Measurements from ENCODE around the gene TATDN2. TPM values are rescaled to one million over a fixed set of nuclear protein-coding genes. Genes with fewer than 3 reads are reported as not detected.

TATDN2 gene
- 22.6 and 24.5 TPM in 2 replicates for total RNA-seq
- polyA plus RNA-seq: 6.5 and 9.3 TPM in 2 replicates

GRCh38 chr3:10248184-10248983 is at the start of gene TATDN2:
Gene TATDN2, plus strand, starts transcription at chr3:10248459. Its CDS starts 742 bp downstream, at chr3:10249201.
- peak within 1 kb of the TSS; percentile 71 for H3K4me3 ChIP-seq
- no peaks in the 10 kb centered on the region for H3K36me3 ChIP-seq (replicated peaks; ENCODE audit: insufficient read depth, low read depth)
- no peaks in the 10 kb centered on the region for H3K27me3 ChIP-seq
- peak; percentile 96 for DNase-seq (ENCODE audit: low spot score)
- H3K4me2 ChIP-seq: peak within 1 kb of the TSS; percentile 98
- H2AFZ ChIP-seq: peak within 1 kb of the TSS; percentile 86
- peaks cover 13% of the 10 kb centered on the region for H4K20me1 ChIP-seq (ENCODE audit: insufficient read depth, poor library complexity, severe bottlenecking)
- no peaks in the 10 kb centered on the region for H3K9me2 ChIP-seq (replicated peaks; ENCODE audit: insufficient read depth)
- peaks cover 9% of the 10 kb centered on the region for H3K4me1 ChIP-seq (ENCODE audit: insufficient read depth)
- WGBS (ENCODE audit: low lambda C conversion rate, missing lambda C conversion rate): under 1% methylated on average over 71 of the region's 80 CpGs
- H3K9me3 ChIP-seq (ENCODE audit: low read depth): no peaks in the 10 kb centered on the region
- H3K79me2 ChIP-seq: peaks cover 41% of the 10 kb centered on the region
- H3K27ac ChIP-seq: peak within 1 kb of the TSS; percentile 82
- TF ChIP-seq EZH2 (IDR thresholded peaks at IDR 0.05; ENCODE audit: borderline replicate concordance) (no peak), EZH2phosphoT487 (IDR thresholded peaks at IDR 0.05; ENCODE audit: low read depth, severe bottlenecking, unreplicated experiment) (no peak), CTCF (IDR thresholded peaks at IDR 0.05; ENCODE audit: poor library complexity) (no peak)

GRCh38 chr3:10198761-10199649 is 49.3 kb upstream of the TATDN2 start:
- peak overlapping the region; percentile 59 for H3K27ac ChIP-seq
- TF ChIP-seq EZH2phosphoT487 (IDR thresholded peaks at IDR 0.05; ENCODE audit: low read depth, severe bottlenecking, unreplicated experiment): no peak
- no peak for TF ChIP-seq EZH2 (IDR thresholded peaks at IDR 0.05; ENCODE audit: borderline replicate concordance)
- TF ChIP-seq CTCF (IDR thresholded peaks at IDR 0.05; ENCODE audit: poor library complexity): no peak
- DNase-seq (ENCODE audit: low spot score): peak; percentile 59
- H3K36me3 ChIP-seq (replicated peaks; ENCODE audit: insufficient read depth, low read depth): no peaks in the 10 kb centered on the region
- H3K4me3 ChIP-seq: no peak overlapping the region
- no peaks in the 10 kb centered on the region for H3K9me2 ChIP-seq (replicated peaks; ENCODE audit: insufficient read depth)
- H3K4me1 ChIP-seq (ENCODE audit: insufficient read depth): peaks cover 16% of the 10 kb centered on the region
- H3K9me3 ChIP-seq (ENCODE audit: low read depth): no peaks in the 10 kb centered on the region
- WGBS (ENCODE audit: low lambda C conversion rate, missing lambda C conversion rate): 78% methylated on average over 12 of the region's 12 CpGs
- H4K20me1 ChIP-seq (ENCODE audit: insufficient read depth, poor library complexity, severe bottlenecking): no peaks in the 10 kb centered on the region
- H2AFZ ChIP-seq: no peak overlapping the region
- H3K79me2 ChIP-seq: no peaks in the 10 kb centered on the region
- H3K4me2 ChIP-seq: no peak overlapping the region
- no peaks in the 10 kb centered on the region for H3K27me3 ChIP-seq

- H3K27me3 ChIP-seq: no peaks in the 10 kb centered on the region
- H3K27ac ChIP-seq: peak overlapping the region; percentile 78
- WGBS (ENCODE audit: low lambda C conversion rate, missing lambda C conversion rate): 91% methylated on average over 2 of the region's 2 CpGs
Measured at GRCh38 chr3:10204921-10205320, 43.3 kb upstream of the TATDN2 start.

More at GRCh38 chr3:10204921-10205320, 43.3 kb upstream of the TATDN2 start:
- Histone ChIP-seq H3K36me3 (replicated peaks; ENCODE audit: insufficient read depth, low read depth) (no peaks in the 10 kb centered on the region), H2AFZ (no peak overlapping the region), H3K4me1 (ENCODE audit: insufficient read depth) (peaks cover 25% of the 10 kb centered on the region), H3K9me3 (ENCODE audit: low read depth) (no peaks in the 10 kb centered on the region), H4K20me1 (ENCODE audit: insufficient read depth, poor library complexity, severe bottlenecking) (no peaks in the 10 kb centered on the region), H3K9me2 (replicated peaks; ENCODE audit: insufficient read depth) (no peaks in the 10 kb centered on the region), H3K4me2 (no peak overlapping the region), H3K4me3 (no peak overlapping the region), H3K79me2 (no peaks in the 10 kb centered on the region)
- TF ChIP-seq EZH2 (IDR thresholded peaks at IDR 0.05; ENCODE audit: borderline replicate concordance) (no peak), CTCF (IDR thresholded peaks at IDR 0.05; ENCODE audit: poor library complexity) (no peak), EZH2phosphoT487 (IDR thresholded peaks at IDR 0.05; ENCODE audit: low read depth, severe bottlenecking, unreplicated experiment) (no peak)
- no peak for DNase-seq (ENCODE audit: low spot score)
